NCI-H187 treated with DMSO at 0.1 percent for 48 hours (cell line): ENCODE results near the gene RNGTT.
"Not testable (repeated sequence)": the region's sequence is repeated elsewhere in the genome, so short reads cannot be mapped to it uniquely, and the experiment has no call there.

Experiments
- DNase-seq: peaks from one replicate; lab custom pipeline; 2025; lab: John Stamatoyannopoulos, UW

RNGTT gene

GRCh38 chr6:88808381-88808780 lies 155.0 kb downstream of the RNGTT start:
- DNase-seq = no peak

DNA sequence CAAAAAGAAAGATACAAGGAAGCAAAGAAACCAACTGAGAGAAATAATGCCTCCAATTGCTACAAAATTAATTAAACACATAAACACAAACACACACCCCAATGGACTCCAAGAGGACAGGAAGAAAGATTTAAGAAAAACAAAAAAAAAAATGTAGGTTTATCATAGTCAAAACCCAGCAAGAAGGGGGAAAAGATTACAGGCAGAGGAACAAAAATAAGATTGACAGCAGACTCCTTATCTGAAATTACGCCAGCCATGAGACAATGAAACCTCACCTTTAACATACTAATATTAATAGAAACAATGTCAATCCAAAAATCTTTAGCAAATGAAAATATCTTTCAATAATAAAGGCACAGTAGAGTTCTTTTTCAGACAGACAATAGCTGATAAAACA lies 155.8 kb downstream of the RNGTT start:
- no peak for DNase-seq

- DNase-seq = no peak
Observed at GRCh38 chr6:88806728-88807127, 156.7 kb downstream of the RNGTT start.

GRCh38 chr6:88804701-88805100 lies 158.7 kb downstream of the RNGTT start:
- no peak for DNase-seq

GRCh38 chr6:88785478-88785877 lies 177.9 kb downstream of the RNGTT start:
- no peak for DNase-seq

DNA sequence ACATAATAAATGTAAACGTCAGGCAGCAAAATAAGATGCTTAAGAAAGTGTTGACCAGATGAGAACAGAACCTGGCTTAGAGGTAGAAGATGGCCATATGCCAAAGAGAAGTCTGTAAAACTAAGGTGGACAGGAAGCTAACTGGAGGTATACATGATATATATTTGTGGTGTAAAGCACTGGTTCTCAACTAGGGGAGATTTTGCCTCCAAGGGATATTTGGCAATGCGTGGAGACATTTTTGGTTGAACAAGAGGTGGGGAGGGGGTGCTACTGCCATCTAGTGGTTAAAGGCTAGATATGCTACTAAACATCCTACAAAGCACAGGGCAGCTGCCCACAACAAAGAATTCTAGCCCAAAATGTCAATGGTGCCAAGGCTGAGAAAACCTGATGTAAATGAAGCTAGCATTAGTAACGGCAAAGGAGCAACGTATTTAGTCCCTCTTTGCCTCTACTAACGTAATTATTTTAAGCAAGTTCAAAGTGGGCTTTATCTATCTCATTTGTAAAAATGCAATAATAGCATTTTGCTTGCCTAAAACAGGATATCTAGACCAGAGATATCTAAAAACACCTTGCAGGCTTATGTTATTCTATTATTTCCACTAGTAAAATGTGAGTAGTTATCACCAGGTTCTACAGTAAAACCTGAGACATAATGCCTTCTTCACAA lies 182.6 kb downstream of the RNGTT start:
- no peak for DNase-seq

GRCh38 chr6:88775866-88776571 lies 187.4 kb downstream of the RNGTT start:
- no peak for DNase-seq

DNA sequence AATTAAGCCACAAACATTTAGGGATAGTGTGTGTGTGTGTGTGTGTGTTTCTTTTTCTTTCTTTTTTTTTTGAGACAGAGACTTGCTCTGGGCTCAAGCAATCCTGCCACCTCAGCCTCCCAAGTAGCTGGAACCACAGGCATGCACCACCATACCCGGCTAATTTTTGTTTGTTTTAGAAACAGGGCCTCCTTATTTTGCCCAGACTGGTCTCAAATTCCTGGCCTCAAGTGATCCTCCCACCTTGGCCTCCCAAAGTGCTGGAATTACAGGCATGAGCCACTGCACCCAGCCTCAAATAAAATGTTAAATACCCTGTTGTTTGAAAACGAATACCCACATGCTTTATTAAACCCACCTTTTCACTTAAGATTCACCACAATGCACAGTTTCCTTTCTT lies 195.3 kb downstream of the RNGTT start:
- not testable (repeated sequence) for DNase-seq

GRCh38 chr6:88764081-88764480 lies 199.3 kb downstream of the RNGTT start:
- DNase-seq = no peak

DNA sequence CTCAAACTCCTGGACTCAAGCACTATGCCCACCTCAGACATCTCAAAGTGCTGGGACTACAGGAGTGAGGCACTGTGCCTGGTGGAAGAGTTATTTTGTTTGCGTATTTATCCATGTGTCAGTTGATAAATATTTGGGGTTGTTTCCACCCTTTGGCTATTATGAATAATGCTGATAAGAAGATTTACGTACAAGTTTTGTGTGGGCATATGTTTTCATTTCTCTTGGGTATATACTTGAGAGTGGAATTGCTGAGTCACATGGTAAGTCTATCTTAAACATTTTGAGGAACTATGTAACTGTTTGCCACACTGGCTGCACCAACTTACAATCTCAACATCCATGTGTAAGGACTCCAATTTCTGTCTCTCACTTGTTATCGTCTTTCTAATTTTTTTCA lies 200.3 kb downstream of the RNGTT start:
- DNase-seq = no peak

DNA sequence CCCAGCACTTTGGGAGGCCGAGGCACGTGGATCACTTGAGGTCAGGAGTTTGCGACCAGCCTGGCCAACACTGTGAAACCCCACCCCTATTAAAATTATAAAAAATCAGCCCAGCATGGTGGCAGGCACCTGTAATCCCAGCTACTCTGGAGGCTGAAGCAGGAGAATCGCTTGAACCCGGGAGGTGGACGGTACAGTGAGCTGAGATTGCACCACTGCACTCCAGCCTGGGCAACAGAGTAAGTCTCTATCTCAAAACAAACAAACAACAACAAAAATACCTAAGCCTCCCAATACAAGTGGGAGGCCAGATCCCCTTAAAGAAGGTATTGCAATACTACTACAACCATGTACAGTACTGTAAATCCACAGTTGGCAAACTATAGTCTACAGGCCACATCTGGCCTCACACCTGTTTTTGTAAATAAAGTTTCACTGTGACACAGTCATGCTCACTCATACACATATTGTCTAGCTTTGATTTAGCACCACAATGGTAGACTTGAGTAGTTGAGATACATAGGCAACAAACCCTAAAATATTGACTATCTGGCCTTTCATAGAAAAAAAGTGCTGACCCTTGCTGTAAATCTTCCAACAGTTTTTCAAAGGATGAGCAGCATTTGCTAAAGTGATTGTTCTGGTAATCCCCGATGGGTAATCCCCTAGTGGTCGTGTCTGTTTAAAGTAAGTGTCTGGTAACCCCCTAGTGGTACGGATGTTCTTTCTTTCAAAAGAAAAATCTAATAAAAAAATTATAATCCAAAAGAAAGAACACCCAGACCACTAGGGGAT lies 202.0 kb downstream of the RNGTT start:
- no peak for DNase-seq

DNA sequence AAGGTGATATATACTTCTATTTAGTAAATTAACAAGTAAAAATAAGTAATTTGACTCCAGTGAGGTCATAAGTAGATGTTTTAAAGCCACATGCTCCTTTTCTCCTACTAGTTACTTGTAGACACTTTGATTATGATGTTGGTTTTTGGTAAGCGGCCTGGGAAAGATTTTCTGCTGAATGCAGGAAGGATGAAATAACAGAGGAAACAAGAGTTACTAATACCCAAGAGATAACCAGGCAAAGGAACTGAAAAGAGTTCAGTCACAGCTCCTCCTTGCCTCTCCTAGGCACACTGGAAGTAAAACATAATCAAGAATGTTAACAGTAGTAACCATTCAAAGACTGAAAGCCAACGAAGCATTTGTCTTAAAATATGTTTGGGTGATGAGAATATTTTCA lies 203.3 kb downstream of the RNGTT start:
- no peak for DNase-seq

DNA sequence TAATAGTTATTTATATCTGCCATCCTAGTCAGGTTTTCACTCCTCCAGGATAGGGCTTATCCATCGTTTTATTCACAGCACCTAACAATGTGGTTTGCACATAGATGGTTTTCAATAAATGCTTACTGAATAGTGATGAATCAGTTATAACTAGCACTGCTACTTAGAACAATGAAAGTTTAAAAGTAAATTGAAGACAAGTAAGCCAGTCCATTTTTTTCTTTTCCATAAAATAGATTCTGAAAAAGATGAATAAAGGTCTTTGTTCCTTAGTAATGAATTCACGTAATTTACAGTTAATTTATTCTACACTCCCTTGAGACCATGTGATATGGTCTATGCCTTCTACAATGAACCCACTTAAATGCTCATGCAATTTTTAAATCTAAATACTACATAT lies 212.5 kb downstream of the RNGTT start:
- DNase-seq = no peak

DNA sequence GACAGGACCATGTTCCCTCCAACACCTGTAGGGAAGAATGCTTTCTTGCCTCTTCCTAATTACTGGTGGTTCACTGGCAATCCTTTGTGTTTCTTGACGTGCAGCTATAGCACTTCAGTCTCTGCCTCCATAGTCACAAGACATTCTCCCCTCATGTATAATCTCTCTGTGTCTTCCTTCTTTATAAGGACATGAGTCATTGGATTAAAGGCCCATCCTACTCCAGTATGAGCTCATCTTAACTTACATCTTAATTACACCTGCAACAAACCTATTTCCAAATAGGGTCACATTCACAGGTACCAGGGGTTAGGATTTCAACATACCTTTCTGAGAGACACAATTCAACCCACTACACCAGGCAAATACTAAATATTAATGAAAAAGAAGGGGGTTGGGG lies 213.6 kb downstream of the RNGTT start:
- DNase-seq = no peak

GRCh38 chr6:88748141-88748540 lies 215.3 kb downstream of the RNGTT start:
- no peak for DNase-seq

DNA sequence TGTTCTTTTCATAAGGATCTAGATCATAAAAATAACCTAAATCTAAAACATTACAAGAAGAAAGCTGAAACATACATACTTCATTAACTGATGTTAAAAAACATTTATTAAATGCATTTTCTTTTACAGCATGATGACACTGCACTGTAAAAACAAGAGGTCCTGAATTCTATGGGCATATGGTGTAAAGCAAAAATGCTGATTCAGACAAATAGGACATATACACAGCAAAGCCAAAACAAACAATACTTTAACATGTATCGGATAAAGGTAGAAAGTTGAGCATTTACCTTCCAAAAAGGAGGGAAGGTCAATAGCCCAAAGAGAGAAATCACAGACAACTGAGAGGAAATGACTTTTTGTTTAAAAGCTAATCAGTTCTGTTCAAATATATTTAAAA lies 221.5 kb downstream of the RNGTT start:
- no peak for DNase-seq

DNA sequence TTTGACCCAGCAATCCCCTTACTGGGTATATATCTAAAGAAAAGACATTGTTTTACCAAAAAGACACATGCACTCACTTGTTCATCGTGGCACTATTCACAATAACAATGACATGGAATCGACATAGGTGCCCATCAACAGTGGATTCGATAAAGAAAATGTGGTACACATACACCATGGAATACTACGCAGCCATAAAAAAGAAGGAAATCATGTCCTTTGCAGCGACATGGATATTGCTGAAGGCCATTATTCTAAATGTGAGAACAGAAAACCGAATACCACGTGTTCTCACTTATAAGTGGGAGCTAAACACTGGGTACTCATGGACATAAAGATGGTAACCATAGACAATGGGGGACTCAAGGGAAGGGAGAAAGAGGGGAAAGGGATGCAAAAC lies 222.3 kb downstream of the RNGTT start:
- DNase-seq = no peak

GRCh38 chr6:88734544-88734943 lies 228.9 kb downstream of the RNGTT start:
- no peak for DNase-seq

- no peak for DNase-seq
Observed at GRCh38 chr6:88730611-88731011, 232.8 kb downstream of the RNGTT start.

GRCh38 chr6:88728756-88729155 lies 234.7 kb downstream of the RNGTT start:
- DNase-seq = no peak

GRCh38 chr6:88726409-88726808 lies 237.0 kb downstream of the RNGTT start:
- not testable (repeated sequence) for DNase-seq

DNA sequence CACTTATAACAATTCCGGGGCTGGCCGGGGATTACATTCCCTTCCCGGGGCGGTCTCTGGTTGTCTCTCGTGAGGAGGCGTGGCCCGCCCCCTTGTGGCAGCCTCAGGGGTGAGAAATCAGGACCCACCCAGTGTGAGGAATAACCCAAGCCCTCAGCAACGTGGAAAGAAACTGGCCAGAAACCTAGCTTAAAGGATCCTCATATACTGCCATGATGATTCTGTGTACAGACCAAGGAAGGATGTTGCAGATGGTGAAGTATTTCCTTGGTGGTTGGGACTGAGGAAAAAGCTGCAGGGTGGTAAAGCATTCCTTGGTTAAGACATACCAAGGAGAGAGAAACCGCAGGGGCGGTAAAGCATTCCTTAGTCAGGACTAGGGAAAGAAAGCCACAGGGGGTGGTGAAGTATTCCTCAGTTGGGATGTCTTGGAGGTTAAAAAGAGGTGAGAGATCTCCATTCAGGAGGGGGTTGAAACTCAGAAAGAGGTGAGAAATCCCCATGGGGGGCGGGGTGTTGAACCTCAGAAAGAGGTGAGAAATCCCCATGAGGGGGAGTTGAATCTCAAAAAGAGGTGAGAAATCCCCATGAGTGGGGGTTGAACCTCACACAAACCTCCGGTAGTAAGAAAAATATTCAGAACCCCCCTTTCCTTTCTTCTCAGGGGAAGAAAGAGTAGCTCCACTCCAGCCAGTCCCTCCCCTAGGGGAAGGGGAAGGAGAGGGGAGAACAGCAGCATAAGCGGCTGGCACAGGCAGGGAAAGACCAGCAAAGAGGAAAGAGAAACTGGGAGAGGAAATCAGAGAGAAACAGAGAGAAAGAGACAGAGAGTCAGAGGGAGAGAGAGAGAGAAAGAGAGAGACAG lies 238.1 kb downstream of the RNGTT start:
- DNase-seq = no peak
